Measurements from ENCODE around the gene IGFN1. TPM values are rescaled to one million over a fixed set of nuclear protein-coding genes. Genes with fewer than 3 reads are reported as not detected.

IGFN1 gene
- total and polyA plus RNA-seq, 9 of the 15 experiments (the other 6 are each of a cell fraction or from before 2014, with no cell fraction given): 0.04 TPM; not detected in 8

DNA sequence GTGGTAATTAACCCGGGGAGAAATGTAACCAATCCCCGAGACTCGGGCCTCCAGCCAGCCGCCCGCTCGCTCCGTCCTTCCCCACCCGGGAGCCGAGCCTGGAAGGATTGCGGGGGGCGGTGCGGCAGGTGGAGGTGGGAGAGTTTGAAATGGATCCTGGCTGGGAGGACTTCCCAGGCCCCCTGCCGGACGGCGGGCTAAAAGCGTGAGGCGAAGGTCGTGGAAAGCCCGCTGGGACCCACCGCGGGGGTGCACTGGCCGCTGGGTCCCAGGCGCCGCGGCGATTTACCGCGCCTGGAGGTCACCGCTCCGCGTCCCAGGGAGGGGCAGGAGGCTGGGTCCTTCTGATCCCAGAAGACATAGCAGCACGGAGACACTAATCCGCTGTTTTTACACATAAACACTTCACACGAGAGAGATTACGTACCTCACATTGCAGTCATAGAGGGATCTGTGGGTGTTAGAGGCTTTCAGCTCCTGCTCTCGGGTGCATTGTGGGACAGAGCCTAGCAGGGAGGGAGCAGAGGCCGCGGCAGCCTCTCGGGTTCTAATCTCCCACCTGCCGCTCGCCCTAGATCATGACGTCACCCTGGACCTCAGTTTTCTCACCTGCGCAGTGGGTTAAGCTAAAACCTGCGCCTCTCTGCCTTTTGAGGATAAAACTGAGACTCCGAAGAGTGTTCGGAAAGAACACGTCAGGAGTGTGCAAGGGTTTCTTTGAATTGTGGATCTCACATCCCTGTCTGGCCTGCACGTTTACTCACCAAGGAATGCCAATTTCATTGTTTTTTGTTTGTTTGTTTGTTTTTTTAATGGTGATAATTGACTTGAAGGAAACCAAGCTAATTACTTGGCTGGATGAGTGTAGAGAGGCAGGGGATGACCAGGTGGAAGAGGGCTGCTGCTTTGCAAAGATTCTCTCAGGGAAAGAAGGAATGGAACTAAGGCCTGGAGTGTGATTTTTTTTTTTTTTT is 19.3 kb upstream of the IGFN1 start (continued):
- TF ChIP-seq ARID1B (IDR thresholded peaks at IDR 0.05): peak; percentile 11
- TF ChIP-seq LARP7 (IDR thresholded peaks at IDR 0.05): no peak
- TF ChIP-seq ZNF384 (IDR thresholded peaks at IDR 0.05; ENCODE audit: low read depth, low read length): no peak
- peak; percentile 65 for TF ChIP-seq DPF2 (IDR thresholded peaks at IDR 0.05)
- no peak for TF ChIP-seq RBM14 (IDR thresholded peaks at IDR 0.05; ENCODE audit: borderline replicate concordance, insufficient read depth, low read depth, low read length)
- TF ChIP-seq ZBTB1 (CRISPR knock-in tag; IDR thresholded peaks at IDR 0.05; ENCODE audit: borderline replicate concordance, low read depth): peak; percentile 26; the same call in 1 of the 2 replicates
- no peak for TF ChIP-seq ZFP36 (IDR thresholded peaks at IDR 0.05; ENCODE audit: low read depth, low read length, partially characterized antibody)
- TF ChIP-seq ERF (CRISPR knock-in tag; IDR thresholded peaks at IDR 0.05): no peak
- no peak for TF ChIP-seq HSF4 (CRISPR knock-in tag; IDR thresholded peaks at IDR 0.05; ENCODE audit: borderline replicate concordance)
- TF ChIP-seq SRSF3 (IDR thresholded peaks at IDR 0.05; ENCODE audit: insufficient read depth, low read length): peak; percentile 85; the same call in 1 of the 2 replicates
- TF ChIP-seq ETV5 (CRISPR knock-in tag; IDR thresholded peaks at IDR 0.05; ENCODE audit: low read depth): no peak
- no peak for TF ChIP-seq ZNF197 (CRISPR knock-in tag; IDR thresholded peaks at IDR 0.05; ENCODE audit: low read depth)
- TF ChIP-seq PHF21A (IDR thresholded peaks at IDR 0.05; ENCODE audit: borderline replicate concordance, low read depth): no peak
- TF ChIP-seq, protein P1, sequence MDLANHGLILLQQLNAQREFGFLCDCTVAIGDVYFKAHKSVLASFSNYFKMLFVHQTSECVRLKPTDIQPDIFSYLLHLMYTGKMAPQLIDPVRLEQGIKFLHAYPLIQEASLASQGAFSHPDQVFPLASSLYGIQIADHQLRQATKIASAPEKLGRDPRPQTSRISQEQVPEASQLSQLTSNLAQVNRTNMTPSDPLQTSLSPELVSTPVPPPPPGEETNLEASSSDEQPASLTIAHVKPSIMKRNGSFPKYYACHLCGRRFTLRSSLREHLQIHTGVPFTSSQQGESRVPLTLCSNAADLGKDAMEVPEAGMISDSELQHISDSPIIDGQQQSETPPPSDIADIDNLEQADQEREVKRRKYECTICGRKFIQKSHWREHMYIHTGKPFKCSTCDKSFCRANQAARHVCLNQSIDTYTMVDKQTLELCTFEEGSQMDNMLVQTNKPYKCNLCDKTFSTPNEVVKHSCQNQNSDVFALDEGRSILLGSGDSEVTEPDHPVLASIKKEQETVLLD (IDR thresholded peaks at IDR 0.05): 0 out of 2 replicates have a peak, but pooled peaks have one; percentile 40
- TF ChIP-seq, protein P2, sequence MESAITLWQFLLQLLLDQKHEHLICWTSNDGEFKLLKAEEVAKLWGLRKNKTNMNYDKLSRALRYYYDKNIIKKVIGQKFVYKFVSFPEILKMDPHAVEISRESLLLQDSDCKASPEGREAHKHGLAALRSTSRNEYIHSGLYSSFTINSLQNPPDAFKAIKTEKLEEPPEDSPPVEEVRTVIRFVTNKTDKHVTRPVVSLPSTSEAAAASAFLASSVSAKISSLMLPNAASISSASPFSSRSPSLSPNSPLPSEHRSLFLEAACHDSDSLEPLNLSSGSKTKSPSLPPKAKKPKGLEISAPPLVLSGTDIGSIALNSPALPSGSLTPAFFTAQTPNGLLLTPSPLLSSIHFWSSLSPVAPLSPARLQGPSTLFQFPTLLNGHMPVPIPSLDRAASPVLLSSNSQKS (CRISPR knock-in tag; IDR thresholded peaks at IDR 0.05): no peak
- 0 out of 2 replicates have a peak, but pooled peaks have one; percentile 14 for TF ChIP-seq PML (IDR thresholded peaks at IDR 0.05; ENCODE audit: low read length)
- TF ChIP-seq, protein P3, sequence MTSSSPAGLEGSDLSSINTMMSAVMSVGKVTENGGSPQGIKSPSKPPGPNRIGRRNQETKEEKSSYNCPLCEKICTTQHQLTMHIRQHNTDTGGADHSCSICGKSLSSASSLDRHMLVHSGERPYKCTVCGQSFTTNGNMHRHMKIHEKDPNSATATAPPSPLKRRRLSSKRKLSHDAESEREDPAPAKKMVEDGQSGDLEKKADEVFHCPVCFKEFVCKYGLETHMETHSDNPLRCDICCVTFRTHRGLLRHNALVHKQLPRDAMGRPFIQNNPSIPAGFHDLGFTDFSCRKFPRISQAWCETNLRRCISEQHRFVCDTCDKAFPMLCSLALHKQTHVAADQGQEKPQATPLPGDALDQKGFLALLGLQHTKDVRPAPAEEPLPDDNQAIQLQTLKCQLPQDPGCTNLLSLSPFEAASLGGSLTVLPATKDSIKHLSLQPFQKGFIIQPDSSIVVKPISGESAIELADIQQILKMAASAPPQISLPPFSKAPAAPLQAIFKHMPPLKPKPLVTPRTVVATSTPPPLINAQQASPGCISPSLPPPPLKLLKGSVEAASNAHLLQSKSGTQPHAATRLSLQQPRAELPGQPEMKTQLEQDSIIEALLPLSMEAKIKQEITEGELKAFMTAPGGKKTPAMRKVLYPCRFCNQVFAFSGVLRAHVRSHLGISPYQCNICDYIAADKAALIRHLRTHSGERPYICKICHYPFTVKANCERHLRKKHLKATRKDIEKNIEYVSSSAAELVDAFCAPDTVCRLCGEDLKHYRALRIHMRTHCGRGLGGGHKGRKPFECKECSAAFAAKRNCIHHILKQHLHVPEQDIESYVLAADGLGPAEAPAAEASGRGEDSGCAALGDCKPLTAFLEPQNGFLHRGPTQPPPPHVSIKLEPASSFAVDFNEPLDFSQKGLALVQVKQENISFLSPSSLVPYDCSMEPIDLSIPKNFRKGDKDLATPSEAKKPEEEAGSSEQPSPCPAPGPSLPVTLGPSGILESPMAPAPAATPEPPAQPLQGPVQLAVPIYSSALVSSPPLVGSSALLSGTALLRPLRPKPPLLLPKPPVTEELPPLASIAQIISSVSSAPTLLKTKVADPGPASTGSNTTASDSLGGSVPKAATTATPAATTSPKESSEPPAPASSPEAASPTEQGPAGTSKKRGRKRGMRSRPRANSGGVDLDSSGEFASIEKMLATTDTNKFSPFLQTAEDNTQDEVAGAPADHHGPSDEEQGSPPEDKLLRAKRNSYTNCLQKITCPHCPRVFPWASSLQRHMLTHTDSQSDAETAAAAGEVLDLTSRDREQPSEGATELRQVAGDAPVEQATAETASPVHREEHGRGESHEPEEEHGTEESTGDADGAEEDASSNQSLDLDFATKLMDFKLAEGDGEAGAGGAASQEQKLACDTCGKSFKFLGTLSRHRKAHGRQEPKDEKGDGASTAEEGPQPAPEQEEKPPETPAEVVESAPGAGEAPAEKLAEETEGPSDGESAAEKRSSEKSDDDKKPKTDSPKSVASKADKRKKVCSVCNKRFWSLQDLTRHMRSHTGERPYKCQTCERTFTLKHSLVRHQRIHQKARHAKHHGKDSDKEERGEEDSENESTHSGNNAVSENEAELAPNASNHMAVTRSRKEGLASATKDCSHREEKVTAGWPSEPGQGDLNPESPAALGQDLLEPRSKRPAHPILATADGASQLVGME (CRISPR knock-in tag; IDR thresholded peaks at IDR 0.05): no peak
- no peak for TF ChIP-seq BHLHE40 (IDR thresholded peaks at IDR 0.05; ENCODE audit: low read length)
- TF ChIP-seq ZKSCAN3 (CRISPR knock-in tag; IDR thresholded peaks at IDR 0.05): no peak
- no peak for TF ChIP-seq ZBTB8A (IDR thresholded peaks at IDR 0.05; ENCODE audit: partially characterized antibody)
- no peak for TF ChIP-seq ARID2 (IDR thresholded peaks at IDR 0.05)

Measured in K562 (cell line).